Upper lobe of left lung (tissue), 4 donors: ENCODE data around the gene TLR10.

ENCODE experiments used
- EP300 ChIP-seq, 4 donors: sonication (generic); formaldehyde crosslinking; IDR thresholded peaks; one replicate each; pipeline ENCODE4 v1.5.1; 2017; ENCODE audit warnings: antibody characterized with exemption in 4 of 4, control low read depth in 2 of 4
- POLR2A ChIP-seq, 4 donors: fragments of 450-650 bp; IDR thresholded peaks; one replicate each; pipeline ENCODE4 v1.5.1; 2016 to 2017; ENCODE audit warnings: antibody characterized with exemption in 4 of 4, mild to moderate bottlenecking in 2 of 4
- POLR2AphosphoS5 ChIP-seq, 2 donors: sonication (generic); formaldehyde crosslinking; IDR thresholded peaks; one replicate each; pipeline ENCODE4 v1.5.1; 2017; ENCODE audit warnings: antibody characterized with exemption in 2 of 2
- TF ChIP-seq, protein P1 (sequence below), 6 experiments: fragments of 450-650 bp in 4 of 6; fragments of 200-600 bp in 2 of 6; sonication (generic) in 2 of 6; IDR thresholded peaks; one replicate each; pipeline ENCODE4 v1.5.1; 2016 to 2019; ENCODE audit warnings: antibody characterized with exemption in 6 of 6

DNA sequence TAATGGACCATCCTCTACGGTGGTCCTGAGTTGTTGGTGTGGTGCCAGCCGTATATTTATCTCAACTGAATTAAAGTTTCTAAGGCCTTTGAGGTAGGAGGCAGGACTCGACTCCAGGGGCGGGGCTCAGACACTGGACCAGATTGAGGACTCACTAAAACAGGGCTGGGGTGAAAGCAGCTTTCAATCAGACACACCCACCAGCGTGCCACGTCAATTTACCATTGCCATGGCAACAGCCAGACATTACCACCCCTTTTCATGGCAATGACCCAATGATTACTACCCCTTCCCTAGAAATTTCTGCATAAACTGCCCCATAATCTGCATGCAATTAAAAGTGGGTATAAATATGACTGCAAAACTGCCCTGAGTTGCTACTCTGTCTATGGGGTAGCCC is 28.5 kb upstream of the TLR10 start:
- TF ChIP-seq, protein P1, sequence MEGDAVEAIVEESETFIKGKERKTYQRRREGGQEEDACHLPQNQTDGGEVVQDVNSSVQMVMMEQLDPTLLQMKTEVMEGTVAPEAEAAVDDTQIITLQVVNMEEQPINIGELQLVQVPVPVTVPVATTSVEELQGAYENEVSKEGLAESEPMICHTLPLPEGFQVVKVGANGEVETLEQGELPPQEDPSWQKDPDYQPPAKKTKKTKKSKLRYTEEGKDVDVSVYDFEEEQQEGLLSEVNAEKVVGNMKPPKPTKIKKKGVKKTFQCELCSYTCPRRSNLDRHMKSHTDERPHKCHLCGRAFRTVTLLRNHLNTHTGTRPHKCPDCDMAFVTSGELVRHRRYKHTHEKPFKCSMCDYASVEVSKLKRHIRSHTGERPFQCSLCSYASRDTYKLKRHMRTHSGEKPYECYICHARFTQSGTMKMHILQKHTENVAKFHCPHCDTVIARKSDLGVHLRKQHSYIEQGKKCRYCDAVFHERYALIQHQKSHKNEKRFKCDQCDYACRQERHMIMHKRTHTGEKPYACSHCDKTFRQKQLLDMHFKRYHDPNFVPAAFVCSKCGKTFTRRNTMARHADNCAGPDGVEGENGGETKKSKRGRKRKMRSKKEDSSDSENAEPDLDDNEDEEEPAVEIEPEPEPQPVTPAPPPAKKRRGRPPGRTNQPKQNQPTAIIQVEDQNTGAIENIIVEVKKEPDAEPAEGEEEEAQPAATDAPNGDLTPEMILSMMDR (IDR thresholded peaks at IDR 0.05): no peak
- TF ChIP-seq POLR2A (IDR thresholded peaks at IDR 0.05) (no peak), EP300 (IDR thresholded peaks at IDR 0.05) (no peak), POLR2AphosphoS5 (IDR thresholded peaks at IDR 0.05) (no peak)
